ENCODE data around the gene LGR4. TPM values are rescaled to one million over a fixed set of nuclear protein-coding genes. Genes with fewer than 3 reads are reported as not detected.

LGR4 gene
- total RNA-seq (2022; extraction: Qiagen RNA extraction): 31.5 to 55.3 TPM (median 43.9 TPM) in 5 replicates

GRCh38 chr11:27472398-27473016 is at the start of gene LGR4:
Gene LGR4 (minus strand): TSS chr11:27472790. CDS start chr11:27472302, 488 bp downstream.

GRCh38 chr11:27506200-27507182 is 33.9 kb upstream of the LGR4 start, which contains the start of gene LIN7C:
Gene LIN7C (minus strand): TSS chr11:27506769. CDS start chr11:27506752, 17 bp downstream.

GRCh38 chr11:27362749-27363575 is 109.6 kb downstream of the LGR4 start, which contains the start of gene CCDC34:
Gene CCDC34 (minus strand): TSS chr11:27363215. CDS start chr11:27363194, 21 bp downstream.

Other genes starting within 250 kb of the LGR4 start
- gene CCDC34, start 109.6 kb downstream of the LGR4 start, total RNA-seq (2022; extraction: Qiagen RNA extraction): 26.7 to 31.6 TPM (median 27.9 TPM) in 5 replicates
- gene LIN7C, start 34.0 kb upstream of the LGR4 start, total RNA-seq (2022; extraction: Qiagen RNA extraction): 6.3 to 8.6 TPM (median 7.3 TPM) in 5 replicates
- 7.8 to 9.5 TPM (median 9.1 TPM) in 5 replicates for gene BDNF, start 227.7 kb upstream of the LGR4 start, total RNA-seq (2022; extraction: Qiagen RNA extraction)

All from A549 treated with dexamethasone at 1 μM for 4 hours (cell line).